ENCODE data around the gene SURF6.
"Not testable (repeated sequence)": the region's sequence is repeated elsewhere in the genome, so short reads cannot be mapped to it uniquely, and the experiment has no call there.

Gene SURF6

DNA sequence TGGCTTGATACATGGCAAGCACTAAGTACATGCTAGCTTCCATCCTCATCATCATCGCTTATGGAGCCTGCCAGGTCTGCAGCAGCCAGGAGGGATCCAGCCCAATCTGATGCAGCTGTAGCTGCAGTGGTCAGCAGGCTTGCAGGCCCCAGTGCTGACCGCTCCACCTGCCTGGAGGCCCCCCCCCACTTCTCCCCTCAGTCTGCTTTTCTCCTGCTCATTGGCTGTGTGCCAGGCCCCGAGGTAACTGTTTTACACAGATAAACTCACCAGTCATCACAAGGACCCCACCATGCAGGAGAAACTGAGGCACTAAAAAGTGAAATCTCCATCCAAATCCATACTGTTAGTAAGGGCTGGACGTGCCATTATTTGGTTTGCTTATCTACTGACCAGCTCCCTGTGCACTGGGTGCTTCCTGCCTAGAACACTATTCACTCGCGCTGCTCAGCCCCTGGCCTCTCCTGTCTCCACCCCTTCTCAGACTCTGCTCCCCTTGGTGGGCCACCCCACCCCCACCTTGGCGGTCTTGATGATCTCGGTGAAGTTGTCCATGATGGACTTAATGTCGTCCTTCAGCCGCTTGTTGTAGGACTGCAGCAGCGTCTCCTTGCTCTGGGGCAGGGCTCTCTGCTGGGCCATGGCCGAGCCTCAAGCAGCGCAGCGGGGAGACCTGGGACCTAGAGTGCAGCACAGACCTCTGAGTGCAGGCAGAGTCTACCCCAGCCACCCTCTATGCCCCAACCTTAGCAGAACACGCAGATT lies 10.2 kb upstream of the SURF6 start:
- DNase-seq: no peak

DNA sequence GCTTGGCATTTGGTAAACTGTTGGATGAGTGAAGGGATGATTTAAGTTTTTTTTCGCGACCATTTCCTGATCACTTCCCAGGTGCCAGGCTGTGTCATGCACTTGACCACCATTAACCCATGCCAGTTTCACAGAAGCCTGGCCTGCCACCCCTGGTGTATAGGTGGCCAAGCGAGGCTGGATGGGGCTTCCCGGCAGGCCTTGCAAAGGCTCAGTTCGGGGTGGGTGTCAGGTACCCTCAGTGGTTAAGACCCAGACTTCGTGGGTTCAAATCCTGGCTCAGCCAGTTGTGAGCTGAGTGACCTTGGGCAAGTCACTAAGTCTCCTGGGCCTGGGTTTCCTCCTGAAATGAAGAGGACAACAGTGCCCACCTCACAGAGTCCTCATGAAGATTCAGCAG lies 9.6 kb upstream of the SURF6 start:
- no peak for DNase-seq

DNA sequence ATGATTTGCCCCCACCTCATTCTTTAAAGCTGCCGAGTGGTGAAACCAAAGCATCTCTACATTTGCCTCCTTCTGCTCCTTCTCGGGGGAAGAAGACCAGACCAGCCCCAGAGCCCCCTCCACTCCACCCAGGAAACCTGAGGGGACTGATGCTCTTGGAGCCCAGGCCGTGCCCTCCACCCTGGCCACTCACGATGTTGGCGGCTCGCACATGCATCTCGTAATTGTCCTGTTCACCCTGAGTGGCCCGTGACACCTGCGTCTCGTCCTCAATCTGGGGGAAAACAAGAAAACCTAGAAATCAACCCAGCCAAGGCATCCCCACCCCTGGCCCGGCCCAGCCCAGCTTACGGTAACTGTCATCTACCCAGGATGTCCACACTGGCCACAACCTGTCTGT lies 9.0 kb upstream of the SURF6 start:
- no peak for DNase-seq

DNA sequence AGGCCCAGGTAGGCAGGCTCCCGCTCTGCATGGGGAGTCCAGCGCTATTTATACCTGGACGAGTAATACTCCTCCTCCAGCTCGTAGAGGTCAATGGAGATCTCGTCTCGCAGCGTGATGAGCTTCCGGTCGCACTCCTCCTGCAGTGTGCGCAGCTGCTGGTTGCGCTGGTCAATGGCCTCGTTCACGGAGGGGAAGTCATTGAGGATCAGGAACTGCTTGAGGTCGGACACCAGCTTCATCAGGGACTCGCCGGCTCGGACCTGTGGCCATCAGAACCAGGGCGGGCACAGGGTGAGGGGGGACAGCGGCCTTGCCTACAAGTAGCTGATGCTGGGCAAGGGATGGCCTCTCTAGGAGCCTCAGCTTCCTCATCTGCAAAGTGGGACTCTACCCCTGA lies 8.1 kb upstream of the SURF6 start:
- no peak for DNase-seq

DNA sequence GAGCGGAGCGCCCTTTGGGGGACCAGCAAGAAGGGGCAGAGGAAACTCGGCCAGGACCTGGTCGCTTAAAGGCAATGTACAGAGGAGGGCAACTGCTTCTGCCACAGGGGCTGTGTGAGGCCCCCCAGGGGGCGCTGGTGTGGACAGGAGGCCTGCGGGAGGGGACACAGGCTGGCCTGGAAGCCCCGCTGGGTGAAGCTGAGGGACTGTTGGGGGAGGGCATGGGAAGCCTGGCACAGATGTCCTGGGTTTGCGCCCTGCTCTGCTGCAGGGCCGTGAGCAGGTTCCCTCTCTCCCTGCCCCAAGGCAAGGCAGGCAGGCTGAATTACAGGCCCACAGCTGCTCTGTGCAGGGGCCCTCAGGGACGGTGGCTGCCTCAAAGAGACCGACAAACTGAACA lies 6.6 kb upstream of the SURF6 start:
- no peak for DNase-seq

DNA sequence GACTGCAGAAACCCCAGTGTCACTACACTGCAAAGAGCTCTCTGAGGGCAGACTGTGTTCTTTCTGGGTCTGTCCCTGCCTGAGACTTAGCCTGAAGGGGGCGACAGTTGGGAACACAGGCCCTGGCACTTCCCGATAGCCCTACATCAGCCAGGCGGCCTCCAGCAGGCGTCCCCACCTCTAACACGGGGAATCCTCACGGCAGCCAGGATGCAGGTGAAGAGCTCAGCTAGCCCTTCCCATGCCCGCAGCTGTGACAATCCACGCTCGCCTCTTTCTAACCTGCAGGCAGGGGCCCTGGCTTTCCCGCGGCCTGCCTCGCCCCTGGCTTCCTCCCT lies 6.0 kb upstream of the SURF6 start:
- no peak for DNase-seq

DNA sequence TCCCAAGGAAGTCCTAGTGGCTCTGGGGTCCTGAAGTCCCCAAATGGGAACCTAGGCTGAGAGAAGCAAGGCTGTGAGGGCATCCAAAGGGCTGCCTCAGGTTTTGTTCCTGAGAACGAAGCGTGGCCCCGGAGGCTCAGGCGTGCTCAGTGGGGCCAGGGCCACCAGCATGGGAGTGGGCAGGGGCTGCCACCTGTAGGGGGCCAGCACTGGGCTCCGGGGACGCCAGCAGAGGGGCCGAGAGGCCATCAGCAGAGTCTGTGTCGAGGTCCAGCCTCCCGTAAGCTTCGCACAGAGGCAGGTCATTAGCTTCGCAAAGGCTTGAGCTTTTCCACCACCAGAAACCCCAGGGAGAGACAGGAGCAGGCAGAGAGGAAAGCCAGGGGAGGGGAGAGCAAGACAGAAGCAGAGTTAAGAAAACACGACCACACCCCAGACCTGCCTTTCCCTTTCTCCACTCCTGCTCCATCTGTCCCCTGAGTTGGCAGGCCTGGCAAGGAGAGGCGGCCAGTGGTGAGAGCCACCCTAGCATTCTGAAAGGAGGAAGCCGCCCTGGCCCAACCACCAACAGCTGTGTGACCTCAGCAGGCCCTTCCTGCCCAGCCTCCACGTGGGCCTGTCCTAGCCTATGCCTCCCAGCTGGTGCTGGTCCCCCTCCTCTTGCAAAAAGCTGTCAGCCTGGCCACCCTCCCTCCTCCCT lies 5.5 kb upstream of the SURF6 start:
- no peak for DNase-seq

DNA sequence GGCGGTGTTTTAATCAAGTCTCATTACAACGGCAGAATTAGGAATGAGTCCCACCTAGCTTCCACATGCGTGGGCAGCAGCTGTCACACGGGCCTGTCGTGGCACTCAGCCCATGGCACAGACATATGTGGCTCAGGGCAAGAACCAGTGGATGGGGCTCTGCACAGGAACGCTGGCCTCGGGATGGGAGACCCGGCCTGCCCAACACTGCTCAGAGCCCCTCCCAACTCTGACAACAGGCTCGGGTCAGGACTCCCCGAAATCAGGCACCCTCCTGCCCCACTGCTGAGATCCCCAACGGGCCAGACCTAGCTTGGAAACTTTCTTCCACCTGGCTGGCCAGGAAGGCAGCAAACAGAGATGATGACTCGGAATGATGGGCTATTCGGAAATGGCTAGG lies 4.9 kb upstream of the SURF6 start:
- DNase-seq: no peak

DNA sequence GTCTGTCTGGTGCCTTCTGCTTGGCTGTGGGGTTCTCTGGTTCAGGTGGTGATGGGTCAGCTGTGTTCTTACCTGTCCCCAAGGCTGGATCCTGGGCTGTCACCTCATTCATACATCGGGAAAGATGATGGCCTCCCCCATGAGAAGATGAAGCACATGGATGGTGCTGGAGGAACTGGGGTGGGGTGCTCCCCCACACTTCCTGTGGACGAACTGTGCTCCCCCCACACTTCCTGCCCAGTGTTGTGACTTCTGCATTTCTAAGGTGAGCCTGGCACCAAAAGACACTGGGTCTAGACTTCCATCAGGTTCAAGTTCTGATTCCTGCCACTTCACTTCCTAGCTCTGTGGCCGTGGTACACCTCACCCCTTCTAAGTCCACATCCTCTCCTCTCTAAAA lies 4.3 kb upstream of the SURF6 start:
- DNase-seq: no peak

DNA sequence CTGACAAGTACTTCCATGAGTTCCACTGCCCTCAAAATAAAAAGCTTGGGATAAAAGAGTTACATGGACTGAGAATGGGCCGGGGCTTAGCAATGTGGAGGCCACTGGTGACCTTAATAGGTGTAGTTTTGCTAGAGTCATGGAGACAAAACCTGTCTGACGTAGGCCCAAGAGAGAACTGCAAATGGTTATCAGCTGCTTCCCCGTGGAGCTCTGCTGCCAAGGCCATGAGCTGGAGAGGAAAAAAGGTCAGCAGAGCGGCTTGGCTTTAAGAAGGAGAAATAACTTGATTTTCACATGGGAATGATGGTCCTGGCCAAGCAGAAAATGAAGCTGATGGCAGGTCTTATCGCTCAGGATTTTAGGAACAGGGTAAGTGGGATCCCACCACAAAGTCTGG lies 3.7 kb upstream of the SURF6 start:
- no peak for DNase-seq

DNA sequence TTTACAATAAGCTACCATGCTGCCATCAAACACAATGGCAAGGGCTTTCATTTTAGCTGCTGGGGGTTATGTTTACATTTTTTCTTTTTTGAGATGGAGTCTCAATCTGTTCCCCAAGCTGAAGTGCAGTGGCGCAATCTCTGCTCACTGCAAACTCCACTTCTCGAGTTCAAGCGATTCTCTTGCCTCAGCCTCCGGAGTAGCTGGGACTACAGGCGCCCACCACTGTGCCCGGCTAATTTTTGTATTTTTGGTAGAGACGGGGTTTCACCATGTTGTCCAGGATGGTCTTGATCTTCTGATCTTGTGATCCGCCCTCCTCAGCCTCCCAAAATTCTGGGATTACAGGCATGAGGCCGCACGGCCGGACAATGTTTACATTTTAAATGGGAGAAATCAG lies 1.1 kb downstream of the SURF6 start:
- DNase-seq: not testable (repeated sequence)

DNA sequence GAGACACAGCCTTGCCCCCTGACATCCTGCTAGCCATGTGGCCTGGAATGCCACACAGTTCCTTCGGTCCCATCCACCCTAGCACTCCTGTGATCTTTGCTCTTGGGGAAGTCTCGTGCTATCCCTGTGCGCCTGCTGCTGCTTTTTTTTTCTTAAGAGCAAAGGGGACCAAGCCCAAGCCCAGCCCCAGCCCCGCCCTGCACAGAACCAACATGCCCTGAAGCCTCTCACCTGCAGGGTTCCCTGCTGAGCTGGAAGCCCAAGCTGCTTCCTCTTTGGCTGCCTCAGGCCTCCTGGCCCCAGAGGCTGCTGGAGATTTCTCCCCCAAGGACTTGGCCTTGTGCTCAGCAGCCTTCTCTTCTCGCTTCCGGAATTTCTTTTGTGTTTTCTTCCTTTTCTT lies 1.8 kb downstream of the SURF6 start:
- DNase-seq: peak; percentile 55

DNA sequence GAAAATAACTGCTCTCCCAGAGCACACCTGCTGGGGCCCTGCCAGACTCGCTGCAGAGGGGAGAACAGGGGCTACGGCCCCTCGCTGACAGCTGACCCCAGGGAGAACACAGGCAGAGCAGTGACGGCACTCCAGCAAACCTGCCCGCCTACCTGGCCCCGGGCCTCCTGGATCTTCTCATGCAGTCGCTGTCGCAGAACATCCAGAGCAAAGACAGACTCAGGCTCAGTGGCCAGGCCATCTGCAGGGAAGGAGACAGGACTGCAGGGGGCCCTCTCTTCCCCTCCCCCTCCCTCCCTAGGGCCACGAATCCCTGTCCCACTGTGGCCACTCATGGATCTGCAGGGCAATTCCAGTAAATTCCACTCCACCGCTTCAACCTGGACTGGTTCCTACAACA lies 2.4 kb downstream of the SURF6 start:
- DNase-seq: no peak

DNA sequence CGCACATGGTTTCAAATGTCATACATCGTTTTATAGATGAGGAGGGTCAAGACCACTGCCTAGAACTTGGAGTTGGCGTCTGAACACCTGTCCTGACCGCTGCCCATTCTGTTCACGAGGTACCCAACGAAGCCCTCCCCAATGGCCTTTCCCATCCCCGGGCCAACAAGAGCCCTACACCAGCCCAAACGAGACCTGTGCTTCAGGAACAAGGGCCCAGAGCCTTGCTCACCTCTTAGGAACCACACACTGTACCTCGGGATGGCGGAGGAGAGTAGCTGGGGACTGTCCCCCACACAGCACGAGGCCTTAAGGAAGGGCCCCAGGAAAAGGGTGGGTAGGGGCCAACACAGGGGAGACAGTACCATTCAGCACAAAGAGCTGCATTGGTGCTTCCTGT lies 3.0 kb downstream of the SURF6 start:
- DNase-seq: no peak

DNA sequence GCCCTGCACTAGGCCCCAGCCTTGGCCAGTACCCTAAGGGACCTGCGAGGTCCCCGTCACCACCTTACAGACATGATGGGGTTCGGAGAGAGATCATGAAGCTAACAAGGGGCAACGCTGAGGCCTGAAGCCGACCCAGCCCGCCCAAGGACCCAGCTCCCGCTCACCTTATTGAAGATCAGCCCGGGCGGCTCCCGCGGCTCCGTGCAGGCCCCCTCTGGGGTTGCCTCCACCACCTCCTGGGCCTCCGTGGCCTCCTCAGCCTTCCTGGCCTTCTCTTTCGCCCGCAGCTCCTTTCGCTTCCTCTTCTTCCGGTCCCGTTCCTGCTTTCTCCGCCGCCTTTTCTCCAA lies 3.6 kb downstream of the SURF6 start:
- DNase-seq: no peak

DNA sequence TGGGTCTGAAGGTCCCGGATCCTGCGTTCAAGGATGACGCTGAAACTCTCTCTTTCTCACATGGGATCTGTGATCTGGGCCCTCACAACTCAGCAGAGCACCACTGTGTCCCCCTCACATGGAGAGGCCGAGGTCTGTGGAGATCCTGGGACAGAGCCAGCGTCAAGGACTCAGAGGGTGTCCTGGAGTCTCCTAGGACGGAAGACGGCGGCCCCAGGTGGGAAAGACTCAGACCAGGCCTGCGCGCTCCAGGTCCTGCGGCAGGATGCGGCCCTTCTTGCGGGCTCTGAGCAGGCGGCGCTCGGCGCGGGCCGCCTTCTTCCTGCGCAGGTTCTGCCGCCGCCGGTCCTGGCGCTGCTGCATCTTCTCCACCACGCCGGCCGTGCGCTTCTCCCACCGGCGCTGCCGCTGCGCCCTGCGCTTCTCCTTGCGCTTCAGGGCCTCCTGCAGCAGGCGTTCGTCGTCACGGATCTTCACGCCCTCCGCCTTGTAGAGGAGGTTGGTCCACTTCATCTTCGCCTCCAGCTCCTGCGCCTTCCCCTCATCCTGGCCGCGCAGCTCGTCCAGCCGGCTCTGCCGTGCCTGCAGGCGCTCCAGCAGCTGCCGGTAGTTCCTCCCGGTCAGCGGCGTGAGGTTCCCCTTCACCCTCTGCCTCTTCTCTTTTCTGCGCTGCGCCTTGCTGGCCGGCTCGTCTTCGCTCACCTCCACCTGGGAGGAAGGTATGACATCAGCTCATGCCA lies 4.2 kb downstream of the SURF6 start:
- DNase-seq: no peak

DNA sequence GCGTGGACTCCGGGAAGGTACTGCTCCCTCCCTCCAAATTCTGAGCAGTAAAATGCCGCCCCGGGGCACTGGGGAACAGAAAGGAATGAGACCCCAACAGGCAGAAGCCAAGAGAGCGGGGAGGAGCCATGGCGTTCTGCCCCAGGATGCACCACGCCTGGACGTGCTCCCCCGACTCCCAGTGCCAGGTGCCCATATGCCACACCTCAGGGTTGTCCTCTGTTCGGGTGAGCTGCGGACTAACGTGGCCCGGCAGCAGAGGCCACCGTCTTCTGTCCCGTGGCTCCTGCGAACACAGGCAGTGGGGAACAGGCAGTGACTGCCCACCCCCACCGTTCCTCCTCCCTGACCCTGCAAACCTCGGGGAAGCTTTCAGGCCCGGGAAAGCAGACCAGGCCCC lies 4.8 kb downstream of the SURF6 start:
- no peak for DNase-seq

DNA sequence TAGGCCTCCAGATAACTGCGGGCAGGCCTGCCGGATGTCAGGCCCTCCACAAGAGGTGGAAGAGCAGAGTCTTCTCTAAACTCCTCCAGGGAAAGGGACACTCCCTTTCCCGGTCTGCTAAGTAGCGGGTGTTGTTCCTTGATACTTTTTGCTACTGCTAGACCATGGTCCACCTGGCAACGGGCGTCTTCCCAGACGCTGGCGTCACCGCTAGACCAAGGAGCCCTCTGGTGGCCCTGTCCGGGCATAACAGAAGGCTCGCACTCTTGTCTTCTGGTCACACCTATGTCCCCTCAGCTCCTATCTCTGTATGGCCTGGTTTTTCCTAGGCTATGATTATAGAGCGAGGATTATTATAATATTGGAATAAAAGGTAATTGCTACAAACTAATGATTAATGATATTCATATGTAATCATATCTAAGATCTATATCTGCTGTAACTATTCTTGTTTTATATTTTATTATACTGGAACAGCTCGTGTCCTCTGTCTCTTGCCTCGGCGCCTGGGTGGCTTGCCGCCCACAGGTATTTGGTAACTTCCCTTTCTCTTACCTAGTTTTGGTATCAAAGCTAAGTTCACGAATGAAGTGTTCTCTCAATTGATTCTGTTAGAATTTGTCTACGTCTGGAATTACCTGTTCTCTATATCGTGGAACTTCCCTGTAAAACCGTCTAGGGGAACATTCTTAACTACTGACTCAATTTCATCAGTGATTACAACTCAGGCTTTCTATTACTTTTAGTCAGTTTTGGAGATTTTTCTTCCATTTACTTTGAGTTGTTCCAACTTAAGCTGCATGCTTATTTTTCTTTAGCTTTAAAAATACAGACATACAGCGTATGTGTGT lies 6.5 kb downstream of the SURF6 start:
- DNase-seq: peak; percentile 43

DNA sequence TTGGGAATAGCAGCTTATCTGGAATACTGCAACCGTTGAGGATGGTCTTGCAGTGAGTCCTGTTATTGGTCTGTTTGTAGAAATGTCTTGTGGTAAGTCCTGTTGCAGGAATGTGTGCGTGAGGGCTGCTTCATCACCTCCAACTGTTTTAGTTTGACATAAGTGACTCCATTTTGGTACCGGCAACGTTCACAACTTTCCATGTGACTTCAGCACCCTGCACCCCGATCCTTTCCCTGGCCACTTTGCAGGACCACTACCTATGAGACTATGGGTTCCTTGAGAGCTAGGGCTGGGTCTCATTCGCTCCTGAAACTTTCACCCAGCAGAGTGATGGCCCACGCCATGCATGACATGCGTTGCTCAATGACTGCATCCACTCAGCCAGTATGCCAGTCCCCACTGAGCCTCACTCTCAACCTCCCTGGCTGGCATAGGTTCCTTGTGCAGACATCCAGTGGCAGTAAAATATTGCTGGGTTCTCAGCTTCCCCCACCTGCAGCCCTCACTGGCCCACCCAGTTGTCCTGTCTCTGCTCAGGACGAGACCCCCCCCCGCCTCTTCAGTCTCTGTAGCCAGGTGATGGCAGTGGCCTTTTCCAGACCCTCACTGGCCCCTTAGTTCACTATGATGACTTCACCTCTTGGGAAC lies 8.0 kb downstream of the SURF6 start:
- DNase-seq: no peak

DNA sequence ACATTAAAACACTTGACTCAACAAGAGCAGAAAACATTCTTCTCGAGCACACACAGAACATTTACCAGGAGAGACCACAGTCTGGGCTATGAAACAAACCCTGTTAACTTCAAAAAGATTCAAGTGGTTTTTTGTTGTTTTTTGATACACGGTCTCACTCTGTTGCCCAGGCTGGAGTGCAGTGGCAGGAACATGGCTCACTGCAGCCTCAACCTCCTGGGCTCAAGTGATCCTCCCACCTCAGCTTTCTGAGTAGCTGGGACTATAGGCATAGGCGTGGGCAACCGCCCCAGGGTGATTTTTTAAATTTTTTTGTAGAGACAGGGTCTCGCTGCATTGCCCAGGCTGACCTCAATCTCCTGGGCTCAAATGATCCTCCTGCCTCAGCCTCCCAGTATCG lies 9.0 kb downstream of the SURF6 start:
- not testable (repeated sequence) for DNase-seq

DNA sequence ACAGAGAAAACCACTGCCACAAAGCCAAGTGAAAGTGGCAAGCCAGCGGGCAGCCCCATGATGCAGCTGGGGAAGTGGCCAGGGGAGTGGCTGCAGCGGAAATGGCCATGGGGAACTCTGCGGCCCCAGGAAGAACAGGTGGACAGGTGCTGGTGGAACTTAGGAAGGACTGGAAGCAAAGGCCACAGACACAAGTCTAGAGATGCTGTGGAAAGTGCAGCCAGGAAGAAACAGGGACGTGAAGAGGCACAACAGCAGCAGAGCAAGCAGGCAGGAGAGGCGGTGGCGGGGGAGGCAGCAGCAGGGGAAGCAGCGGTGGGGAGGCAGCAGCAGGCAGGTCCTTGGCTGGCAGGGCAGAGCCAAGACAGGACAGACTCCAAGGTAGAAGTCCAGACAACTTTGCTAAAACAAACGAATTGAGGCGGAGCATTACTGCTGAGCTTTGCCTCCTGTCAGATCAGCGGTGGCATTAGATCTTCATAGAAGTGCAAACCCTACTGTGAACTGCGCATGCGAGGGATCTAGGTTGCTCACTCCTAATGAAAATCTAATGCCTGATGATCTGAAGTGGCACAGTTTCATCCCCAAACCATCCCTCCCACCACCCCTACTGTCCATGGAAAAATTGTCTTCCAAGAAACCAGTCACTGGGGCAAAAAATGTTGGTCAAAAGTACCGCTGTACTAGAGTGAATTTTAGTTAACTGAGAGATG lies 11.8 kb downstream of the SURF6 start:
- no peak for DNase-seq

DNA sequence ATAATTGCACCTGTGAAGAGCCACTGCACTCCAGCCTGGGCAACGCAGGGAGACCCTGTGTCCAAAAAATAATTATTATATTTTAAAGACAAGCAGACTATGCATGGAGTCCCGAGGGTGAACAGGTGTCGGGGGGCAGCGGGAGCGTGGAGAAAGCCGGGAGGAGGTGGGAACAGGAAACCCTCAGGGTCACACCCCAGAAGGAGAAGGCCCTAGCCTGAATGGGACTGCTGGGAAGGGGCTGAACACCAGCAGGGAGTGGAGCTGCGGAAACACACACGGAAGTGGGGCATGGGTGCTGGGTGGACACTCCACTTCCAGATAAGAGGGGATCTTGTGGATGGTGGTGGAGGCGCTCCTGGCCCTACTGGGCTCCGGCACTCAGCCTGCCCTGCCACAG lies 12.8 kb downstream of the SURF6 start:
- DNase-seq: no peak
